HG03469 (cell line): ENCODE measurements around the gene ZAP70.
"Not testable (repeated sequence)": the region's sequence is repeated elsewhere in the genome, so short reads cannot be mapped to it uniquely, and the experiment has no call there.

Experiments used
- ATAC-seq: cut with Tn5 transposase; IDR thresholded peaks from one replicate; pipeline ENCODE4 v1.9.1; 2021; ENCODE audit warnings: mild to moderate bottlenecking, moderate library complexity, moderate number of reproducible peaks; ENCODE audit not compliant: unreplicated experiment

The ZAP70 gene

DNA sequence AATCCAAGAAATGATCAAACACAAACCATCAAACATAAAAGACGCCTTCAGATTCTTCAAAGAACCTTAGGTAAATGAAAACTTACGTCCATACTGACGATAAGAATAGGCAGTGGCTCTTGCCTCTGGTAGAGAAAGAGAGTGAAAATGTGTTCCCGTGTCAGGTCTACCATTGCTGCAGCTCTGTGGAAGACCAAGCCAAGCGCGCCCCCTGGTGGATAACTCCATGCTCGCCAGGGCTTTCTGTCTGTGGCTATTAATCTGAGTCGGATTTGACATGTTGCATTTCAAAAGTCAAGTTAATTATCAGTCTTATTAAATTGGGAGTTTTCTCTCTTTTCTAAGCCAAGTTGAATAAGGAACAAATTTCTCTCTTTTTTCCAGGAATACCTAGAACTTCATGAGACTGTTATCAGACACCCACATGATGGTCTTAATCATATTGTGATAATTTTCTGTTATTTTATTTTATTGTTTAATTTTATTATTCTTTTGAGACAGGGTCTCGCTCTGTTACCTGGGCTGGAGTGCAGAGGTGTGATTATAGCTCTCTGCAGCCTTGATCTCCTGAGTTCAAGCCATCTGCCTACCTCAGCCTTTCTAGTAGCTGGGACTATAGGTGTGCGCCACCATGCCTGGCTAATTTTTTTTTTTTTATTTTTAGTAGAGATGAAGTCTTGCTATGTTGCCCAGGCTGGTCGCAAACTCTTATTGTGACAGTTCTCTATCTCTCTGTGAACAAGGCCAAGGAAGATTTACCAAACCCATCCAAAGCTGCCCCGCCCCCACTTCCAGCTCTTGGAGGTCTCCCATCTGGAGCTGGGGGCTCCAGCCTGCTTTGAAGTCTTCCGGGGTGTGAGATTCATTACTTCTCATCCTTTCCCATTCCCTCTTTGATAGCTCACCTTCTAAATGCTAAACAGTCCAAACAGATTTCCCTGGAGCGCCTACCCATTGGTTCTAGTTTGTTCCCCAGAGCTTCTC is 15.8 kb upstream of the ZAP70 start:
- no peak for ATAC-seq

DNA sequence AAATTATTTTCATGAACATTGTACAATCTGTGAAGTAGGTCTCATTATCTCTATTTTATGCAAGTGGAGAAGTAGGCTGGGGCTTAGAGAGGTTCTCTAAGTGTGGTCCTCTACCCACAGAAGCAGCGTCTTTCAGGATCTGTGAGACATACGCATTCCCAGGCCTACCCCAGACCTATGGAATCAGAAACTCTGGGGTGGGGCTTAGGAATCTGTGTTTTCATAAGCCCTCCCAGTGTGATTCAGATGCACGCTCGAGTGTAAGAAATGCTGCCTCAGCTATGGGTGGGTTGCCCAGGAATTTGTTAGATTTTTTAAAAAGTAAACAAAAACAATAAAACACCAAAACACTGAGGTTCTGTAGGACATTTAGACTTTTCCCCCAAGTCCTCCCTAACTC is 14.8 kb upstream of the ZAP70 start:
- ATAC-seq = no peak

DNA sequence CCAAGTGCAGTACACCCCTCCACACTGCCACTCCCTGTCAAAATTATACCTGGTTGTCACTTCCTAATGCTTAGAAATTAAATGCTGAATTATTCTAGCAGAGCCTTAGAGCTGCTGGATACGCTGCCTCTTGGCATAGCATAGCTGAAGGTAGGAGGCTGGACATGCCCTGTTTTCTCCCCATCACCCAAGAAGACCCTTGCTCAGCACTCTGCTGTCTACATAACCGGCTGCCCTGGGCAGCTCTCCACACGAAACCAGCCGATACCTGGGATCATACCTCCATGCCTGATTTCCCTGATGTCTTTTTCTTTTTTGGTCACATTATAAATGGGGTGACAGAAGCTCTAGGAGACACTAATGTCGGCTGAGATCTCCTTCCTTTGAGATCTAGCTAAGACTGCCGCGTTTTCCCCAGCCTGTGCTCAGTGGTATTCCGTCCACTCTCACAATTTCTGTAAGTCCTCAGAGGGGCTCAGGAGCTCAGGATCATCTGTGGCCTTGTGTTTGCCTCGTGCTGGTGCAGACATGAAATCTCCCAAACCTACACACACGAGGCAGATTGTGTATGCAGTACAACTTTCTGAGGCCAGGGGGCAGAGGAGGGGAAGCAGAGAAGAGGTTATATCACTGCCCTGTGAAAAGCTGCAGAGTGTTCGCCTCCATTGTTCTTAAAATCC is 13.5 kb upstream of the ZAP70 start:
- ATAC-seq = no peak

DNA sequence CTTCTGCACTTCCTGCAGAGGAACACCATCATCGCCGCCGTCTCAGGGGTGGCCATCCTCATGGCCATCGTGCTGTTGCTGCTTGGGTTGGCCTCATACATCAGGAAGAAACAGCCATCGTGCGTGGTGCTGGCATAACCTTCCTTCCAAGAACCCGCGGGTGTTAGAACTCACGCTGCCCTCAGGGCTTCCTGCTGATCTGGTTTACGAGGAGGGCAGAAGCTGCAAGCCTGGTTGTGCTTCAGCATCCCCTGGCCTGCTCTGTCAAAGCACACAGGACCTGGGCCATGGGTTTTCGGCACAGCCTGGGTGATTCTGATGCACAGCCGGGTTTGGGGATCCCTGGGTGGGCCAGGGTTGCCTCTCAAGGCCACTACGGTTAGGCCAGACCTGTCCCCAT is 12.2 kb upstream of the ZAP70 start:
- no peak for ATAC-seq

- ATAC-seq = no peak
Observed at GRCh38 chr2:97701851-97702465, 11.4 kb upstream of the ZAP70 start.

GRCh38 chr2:97702731-97703470 is 10.5 kb upstream of the ZAP70 start:
- no peak for ATAC-seq

GRCh38 chr2:97703741-97704140 is 9.6 kb upstream of the ZAP70 start:
- no peak for ATAC-seq

GRCh38 chr2:97704989-97705388 is 8.4 kb upstream of the ZAP70 start:
- ATAC-seq = no peak

- ATAC-seq = no peak
Observed at GRCh38 chr2:97706112-97706511, 7.3 kb upstream of the ZAP70 start.

GRCh38 chr2:97706708-97707345 is 6.5 kb upstream of the ZAP70 start:
- ATAC-seq = no peak

DNA sequence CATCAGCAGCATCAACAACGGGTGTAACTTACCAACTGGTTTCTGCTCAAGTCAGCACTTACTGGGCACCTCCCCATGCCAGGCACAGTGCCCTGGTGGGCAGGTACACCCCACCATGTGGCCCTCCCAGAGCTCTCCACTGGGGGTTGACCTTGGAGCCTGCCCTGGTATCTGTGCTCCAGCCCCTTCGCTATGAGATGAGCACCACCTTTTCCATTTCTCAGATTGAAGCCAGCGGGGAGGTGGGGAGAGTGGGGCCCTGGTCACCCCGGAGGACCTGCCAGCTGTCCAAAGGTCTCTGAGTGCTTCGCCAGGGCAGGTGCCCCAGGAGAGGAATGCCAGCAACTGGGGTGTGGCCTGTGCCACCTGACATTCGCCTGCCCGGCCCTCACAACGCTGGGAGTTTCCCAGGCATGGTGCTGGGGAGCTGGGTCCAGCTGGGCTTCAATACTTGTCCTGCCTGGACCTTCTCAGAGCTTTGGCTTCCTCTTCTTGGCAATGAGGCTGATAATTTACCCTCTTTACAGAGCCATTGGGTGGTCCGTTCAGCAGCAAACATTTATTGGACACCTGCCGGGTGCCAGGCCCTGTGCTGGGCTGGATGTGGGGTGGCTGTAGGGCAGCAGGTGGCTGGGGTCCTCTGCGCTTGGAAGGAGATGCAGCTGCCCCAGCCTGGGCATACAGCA is 5.9 kb upstream of the ZAP70 start:
- ATAC-seq = no peak

GRCh38 chr2:97708048-97708380 is 5.4 kb upstream of the ZAP70 start:
- no peak for ATAC-seq

- no peak for ATAC-seq
Observed at GRCh38 chr2:97708608-97709007, 4.8 kb upstream of the ZAP70 start.

GRCh38 chr2:97711394-97711711 is 2.0 kb upstream of the ZAP70 start:
- no peak for ATAC-seq

DNA sequence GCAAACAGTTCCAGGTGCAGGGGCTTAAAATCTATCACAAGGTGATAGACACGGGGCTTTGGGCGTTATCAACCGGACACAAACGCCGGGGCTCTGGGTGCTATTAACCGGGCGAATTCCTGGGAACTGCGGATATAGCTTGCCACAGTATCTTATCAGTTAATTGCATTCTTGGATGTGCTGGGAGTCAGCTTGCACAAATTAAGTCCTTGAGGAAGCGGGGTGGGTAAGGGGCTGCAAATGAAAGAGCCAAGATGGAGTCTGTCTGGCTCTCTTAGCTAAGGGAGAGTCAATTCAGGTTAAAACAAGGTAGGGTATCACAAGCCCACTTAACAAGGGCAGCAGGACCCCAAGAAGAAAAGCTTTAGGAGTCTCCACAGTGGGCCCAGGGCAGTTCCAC is 1.2 kb upstream of the ZAP70 start:
- ATAC-seq = not testable (repeated sequence)

DNA sequence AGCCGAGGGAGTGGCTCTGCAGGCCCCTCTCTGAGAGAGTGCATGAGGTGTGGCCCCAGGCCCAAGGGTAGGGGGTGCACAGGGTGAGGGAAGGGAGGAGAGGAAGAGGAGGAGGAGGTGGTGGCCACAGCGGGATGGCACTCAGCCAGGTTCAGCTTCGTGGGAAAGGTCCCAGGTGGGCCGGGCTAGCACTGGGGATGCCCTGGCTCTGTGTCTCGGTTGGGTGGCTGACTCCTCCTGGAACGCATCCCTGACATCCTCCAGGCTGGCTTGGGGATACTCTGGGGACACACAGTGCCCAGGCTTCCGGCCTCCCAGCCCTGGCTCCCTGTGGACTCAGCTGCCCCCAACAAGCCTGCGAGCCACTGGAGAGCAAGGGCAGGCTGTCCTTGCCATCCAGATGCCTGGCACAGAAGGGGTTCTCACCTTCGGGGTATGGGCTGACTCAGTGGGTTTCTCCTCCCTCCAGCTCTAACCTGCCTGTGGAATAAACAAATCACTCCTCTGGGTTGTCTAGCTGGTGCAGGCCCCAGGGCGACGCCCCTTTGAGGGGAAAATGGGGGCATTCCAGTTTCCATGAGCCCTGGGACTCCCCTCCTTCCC is 582 bp upstream of the ZAP70 start:
- no peak for ATAC-seq

- ATAC-seq = no peak
Observed at GRCh38 chr2:97714084-97714949, 941 bp downstream of the ZAP70 start.

DNA sequence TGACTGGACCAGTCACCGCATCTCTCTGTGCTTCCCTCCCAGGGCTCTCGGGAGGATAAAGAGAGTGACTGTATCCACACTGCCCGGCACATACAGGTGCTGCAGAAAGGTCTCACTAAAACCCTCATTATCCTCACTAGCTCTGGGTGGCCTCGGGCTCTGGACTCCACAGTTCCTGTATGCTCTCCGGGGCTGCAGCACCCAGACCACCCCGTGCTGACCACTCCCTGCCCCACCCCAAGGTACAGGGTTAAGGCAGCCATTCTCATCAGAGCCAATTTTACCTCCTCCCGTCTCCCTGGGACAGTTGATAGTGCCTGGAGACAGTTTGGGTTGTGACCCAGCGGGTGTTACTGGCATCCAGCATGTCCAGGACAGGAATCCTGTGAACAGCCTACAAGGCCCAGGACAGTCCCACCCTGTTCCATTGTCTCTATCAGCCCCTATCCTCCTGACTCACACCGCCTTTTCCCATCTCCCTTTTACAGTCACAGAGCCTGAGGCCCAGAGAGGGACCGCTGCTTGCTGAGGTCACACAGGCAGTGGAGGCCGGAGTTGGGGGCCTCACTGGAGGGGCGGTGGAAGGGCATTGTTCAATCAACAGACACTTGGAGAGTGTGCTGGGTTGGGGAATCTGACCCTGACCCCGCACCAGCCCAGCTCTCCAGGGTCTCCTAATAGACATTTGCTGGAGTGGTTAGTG is 1.7 kb downstream of the ZAP70 start:
- ATAC-seq = no peak
